GM23338 (cell line): ENCODE data around the gene SARM1. TPM values are rescaled to one million over a fixed set of nuclear protein-coding genes. Genes with fewer than 3 reads are reported as not detected.
A peak's percentile ranks its signal among the peaks of the same experiment; 100 is the strongest.

Experiments
- ATAC-seq: fragments of 200-7000 bp; cut with Tn5 transposase; 3 replicates; pipeline ENCODE4 v1.9.1; 2020
- DNase-seq: peaks from one replicate; pipeline ENCODE4 v3.0.0-alpha.2; 2015; ENCODE audit warnings: low spot score
- H2AFZ ChIP-seq: fragments of 200-600 bp; sonication (generic); 2 replicates; pipeline ENCODE4 v1.8.0; 2016; ENCODE audit warnings: antibody characterized with exemption, mild to moderate bottlenecking, moderate library complexity
- H3F3A ChIP-seq: fragments of 200-600 bp; sonication (generic); replicated peaks from 2 replicates; pipeline ENCODE4 v1.8.0; 2017; ENCODE audit warnings: antibody characterized with exemption, mixed run types, low read depth
- H3K27ac ChIP-seq: fragments of 200-600 bp; sonication (generic); 2 replicates; pipeline ENCODE4 v1.6.1; 2016; ENCODE audit warnings: low read depth
- H3K27me3 ChIP-seq: fragments of 200-600 bp; sonication (generic); 2 replicates; pipeline ENCODE4 v1.8.0; 2016; ENCODE audit warnings: mild to moderate bottlenecking, mixed run types, moderate library complexity; ENCODE audit not compliant: insufficient read depth
- H3K36me3 ChIP-seq: fragments of 200-600 bp; sonication (generic); 2 replicates; pipeline ENCODE4 v1.8.0; 2016; ENCODE audit warnings: mild to moderate bottlenecking; ENCODE audit not compliant: insufficient read depth
- H3K4me1 ChIP-seq: fragments of 200-600 bp; sonication (generic); 2 replicates; pipeline ENCODE4 v1.8.0; 2016; ENCODE audit warnings: mild to moderate bottlenecking, moderate library complexity; ENCODE audit not compliant: insufficient read depth
- H3K4me2 ChIP-seq: fragments of 200-600 bp; sonication (generic); 2 replicates; pipeline ENCODE4 v1.7.1; 2017; ENCODE audit warnings: mixed run types
- H3K4me3 ChIP-seq: fragments of 200-600 bp; sonication (generic); 2 replicates; pipeline ENCODE4 v1.6.1; 2016; ENCODE audit warnings: mixed run types
- H3K79me2 ChIP-seq: fragments of 200-600 bp; sonication (generic); replicated peaks from 2 replicates; pipeline ENCODE4 v1.8.0; 2017; ENCODE audit warnings: mild to moderate bottlenecking; ENCODE audit not compliant: insufficient read depth
- H3K9me2 ChIP-seq: fragments of 200-600 bp; sonication (generic); 2 replicates; pipeline ENCODE4 v1.8.0; 2017; ENCODE audit not compliant: insufficient read depth
- H4K20me1 ChIP-seq: fragments of 200-600 bp; sonication (generic); replicated peaks from 2 replicates; pipeline ENCODE4 v1.8.0; 2017; ENCODE audit warnings: mild to moderate bottlenecking; ENCODE audit not compliant: insufficient read depth
- H3K27ac Mint-ChIP-seq: 2 replicates; pipeline ENCODE4 v1.8.0; 2020; ENCODE audit warnings: inconsistent platforms, mild to moderate bottlenecking, moderate library complexity, mixed read lengths
- H3K27me3 Mint-ChIP-seq: 3 replicates; pipeline ENCODE4 v1.8.0; 2022; ENCODE audit warnings: low read depth, mild to moderate bottlenecking, moderate library complexity, mixed read lengths, inconsistent platforms; ENCODE audit not compliant: insufficient read depth, poor library complexity
- H3K36me3 Mint-ChIP-seq: 3 replicates; pipeline ENCODE4 v1.8.0; 2021; ENCODE audit warnings: low read depth, mild to moderate bottlenecking, inconsistent platforms, moderate library complexity, mixed read lengths
- H3K4me1 Mint-ChIP-seq: 3 replicates; pipeline ENCODE4 v1.8.0; 2020; ENCODE audit warnings: mild to moderate bottlenecking, inconsistent platforms, mixed read lengths
- H3K4me3 Mint-ChIP-seq: 3 replicates; pipeline ENCODE4 v1.8.0; 2021; ENCODE audit warnings: moderate library complexity, mild to moderate bottlenecking, inconsistent platforms, mixed read lengths
- H3K9me3 Mint-ChIP-seq: 3 replicates; pipeline ENCODE4 v1.8.0; 2020; ENCODE audit warnings: moderate library complexity, mild to moderate bottlenecking, inconsistent platforms, mixed read lengths
- EZH2 ChIP-seq: fragments of 200-600 bp; sonication (generic); IDR thresholded peaks from one replicate; pipeline ENCODE4 v1.8.0; 2017; ENCODE audit warnings: antibody characterized with exemption, mild to moderate bottlenecking, low read depth; ENCODE audit not compliant: unreplicated experiment
- EZH2phosphoT487 ChIP-seq: fragments of 200-600 bp; sonication (generic); IDR thresholded peaks from one replicate; pipeline ENCODE4 v1.8.1; 2018; ENCODE audit warnings: antibody characterized with exemption; ENCODE audit not compliant: unreplicated experiment
- JUNB ChIP-seq: IDR thresholded peaks from one replicate; pipeline ENCODE4 v1.6.1; 2016; ENCODE audit warnings: antibody characterized with exemption; ENCODE audit not compliant: unreplicated experiment
- NANOG ChIP-seq: IDR thresholded peaks from 2 replicates; pipeline ENCODE4 v1.6.1; 2016; ENCODE audit warnings: antibody characterized with exemption, borderline replicate concordance
- STAT1 ChIP-seq: IDR thresholded peaks from one replicate; pipeline ENCODE4 v1.6.1; 2016; ENCODE audit warnings: antibody characterized with exemption; ENCODE audit not compliant: unreplicated experiment
- ZNF114 ChIP-seq: fragments of 250-450 bp; sonication (Bioruptor Pico); IDR thresholded peaks from 2 replicates; pipeline ENCODE4 v1.5.0; 2020; ENCODE audit warnings: mild to moderate bottlenecking, moderate library complexity
- ZNF331 ChIP-seq: fragments of 250-450 bp; sonication (Bioruptor Pico); IDR thresholded peaks from 2 replicates; pipeline ENCODE4 v1.5.0; 2020; ENCODE audit warnings: low read depth, mild to moderate bottlenecking, moderate library complexity
- polyA plus RNA-seq: library from polyadenylated mRNA; unstranded; fragments of >200 nt; fragmentation: Nextera tagmentation; extraction: Ambion mirVana; gene quantifications from 2 replicates; pipeline ENCODE4 v1.2.1, GENCODE V29; 2016
- total RNA-seq: library from RNA; depleted of rRNA; stranded (reverse); fragments of >200 nt; shearing (Covaris generic); gene quantifications from 2 replicates; pipeline ENCODE4 v1.2.3, GENCODE V29; 2014
- TF ChIP-seq, protein P1 (sequence below): IDR thresholded peaks from one replicate; pipeline ENCODE4 v1.6.1; 2018; ENCODE audit warnings: antibody characterized with exemption; ENCODE audit not compliant: unreplicated experiment
- TF ChIP-seq, protein P2 (sequence below): IDR thresholded peaks from 2 replicates; pipeline ENCODE4 v1.6.1; 2016; ENCODE audit warnings: antibody characterized with exemption
- TF ChIP-seq, protein P3 (sequence below): fragments of 250-450 bp; sonication (Bioruptor Pico); IDR thresholded peaks from 2 replicates; pipeline ENCODE4 v1.5.0; 2020; ENCODE audit warnings: mild to moderate bottlenecking, moderate library complexity

The SARM1 gene
- total and polyA plus RNA-seq, 2 experiments from 2014 or later: 0.89 to 15.3 TPM

DNA sequence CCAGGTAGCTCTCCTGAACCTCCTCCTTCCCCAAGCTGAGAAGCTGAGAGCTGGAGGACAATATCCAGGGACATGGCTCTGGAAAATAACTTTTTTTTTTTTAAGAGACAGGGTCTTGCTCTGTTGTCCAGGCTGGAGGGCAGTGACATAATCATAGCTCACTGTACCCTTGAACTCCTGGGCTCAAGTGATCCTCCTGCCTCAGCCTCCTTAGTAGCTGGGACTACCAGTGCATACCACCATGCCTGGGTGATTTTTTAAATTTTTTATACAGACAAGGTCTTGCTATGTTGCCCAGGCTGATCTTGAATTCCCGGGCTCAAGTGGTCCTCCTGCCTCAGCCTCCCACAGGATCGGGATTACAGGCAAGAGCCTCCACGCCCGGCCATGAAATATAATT is 28.3 kb downstream of the SARM1 start:
- Mint-ChIP-seq H3K4me1 (peaks cover 43% of the 10 kb centered on the region), H3K4me3 (no peak overlapping the region), H3K9me3 (no peaks in the 10 kb centered on the region), H3K27me3 (peaks cover 20% of the 10 kb centered on the region), H3K36me3 (peaks cover 16% of the 10 kb centered on the region), H3K27ac (no peak overlapping the region)
- H2AFZ ChIP-seq: no peak overlapping the region
- no peaks in the 10 kb centered on the region for H3K79me2 ChIP-seq
- no peaks in the 10 kb centered on the region for H3F3A ChIP-seq
- H3K9me2 ChIP-seq: no peaks in the 10 kb centered on the region
- no peak overlapping the region for H3K4me2 ChIP-seq
- H3K36me3 ChIP-seq: no peaks in the 10 kb centered on the region
- peaks cover 33% of the 10 kb centered on the region for H3K4me1 ChIP-seq
- DNase-seq (no peak), ATAC-seq (no peak)
- no peak for TF ChIP-seq EZH2phosphoT487
- no peak for TF ChIP-seq EZH2
- TF ChIP-seq, protein P1, sequence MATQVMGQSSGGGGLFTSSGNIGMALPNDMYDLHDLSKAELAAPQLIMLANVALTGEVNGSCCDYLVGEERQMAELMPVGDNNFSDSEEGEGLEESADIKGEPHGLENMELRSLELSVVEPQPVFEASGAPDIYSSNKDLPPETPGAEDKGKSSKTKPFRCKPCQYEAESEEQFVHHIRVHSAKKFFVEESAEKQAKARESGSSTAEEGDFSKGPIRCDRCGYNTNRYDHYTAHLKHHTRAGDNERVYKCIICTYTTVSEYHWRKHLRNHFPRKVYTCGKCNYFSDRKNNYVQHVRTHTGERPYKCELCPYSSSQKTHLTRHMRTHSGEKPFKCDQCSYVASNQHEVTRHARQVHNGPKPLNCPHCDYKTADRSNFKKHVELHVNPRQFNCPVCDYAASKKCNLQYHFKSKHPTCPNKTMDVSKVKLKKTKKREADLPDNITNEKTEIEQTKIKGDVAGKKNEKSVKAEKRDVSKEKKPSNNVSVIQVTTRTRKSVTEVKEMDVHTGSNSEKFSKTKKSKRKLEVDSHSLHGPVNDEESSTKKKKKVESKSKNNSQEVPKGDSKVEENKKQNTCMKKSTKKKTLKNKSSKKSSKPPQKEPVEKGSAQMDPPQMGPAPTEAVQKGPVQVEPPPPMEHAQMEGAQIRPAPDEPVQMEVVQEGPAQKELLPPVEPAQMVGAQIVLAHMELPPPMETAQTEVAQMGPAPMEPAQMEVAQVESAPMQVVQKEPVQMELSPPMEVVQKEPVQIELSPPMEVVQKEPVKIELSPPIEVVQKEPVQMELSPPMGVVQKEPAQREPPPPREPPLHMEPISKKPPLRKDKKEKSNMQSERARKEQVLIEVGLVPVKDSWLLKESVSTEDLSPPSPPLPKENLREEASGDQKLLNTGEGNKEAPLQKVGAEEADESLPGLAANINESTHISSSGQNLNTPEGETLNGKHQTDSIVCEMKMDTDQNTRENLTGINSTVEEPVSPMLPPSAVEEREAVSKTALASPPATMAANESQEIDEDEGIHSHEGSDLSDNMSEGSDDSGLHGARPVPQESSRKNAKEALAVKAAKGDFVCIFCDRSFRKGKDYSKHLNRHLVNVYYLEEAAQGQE: no peak
- TF ChIP-seq NANOG: no peak
- TF ChIP-seq JUNB: no peak
- no peak for TF ChIP-seq ZNF331 (CRISPR knock-in tag)
- no peak for TF ChIP-seq ZNF114 (CRISPR knock-in tag)
- TF ChIP-seq, protein P2, sequence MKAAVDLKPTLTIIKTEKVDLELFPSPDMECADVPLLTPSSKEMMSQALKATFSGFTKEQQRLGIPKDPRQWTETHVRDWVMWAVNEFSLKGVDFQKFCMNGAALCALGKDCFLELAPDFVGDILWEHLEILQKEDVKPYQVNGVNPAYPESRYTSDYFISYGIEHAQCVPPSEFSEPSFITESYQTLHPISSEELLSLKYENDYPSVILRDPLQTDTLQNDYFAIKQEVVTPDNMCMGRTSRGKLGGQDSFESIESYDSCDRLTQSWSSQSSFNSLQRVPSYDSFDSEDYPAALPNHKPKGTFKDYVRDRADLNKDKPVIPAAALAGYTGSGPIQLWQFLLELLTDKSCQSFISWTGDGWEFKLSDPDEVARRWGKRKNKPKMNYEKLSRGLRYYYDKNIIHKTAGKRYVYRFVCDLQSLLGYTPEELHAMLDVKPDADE: no peak
- TF ChIP-seq STAT1: no peak
- H3K4me3 ChIP-seq: no peak overlapping the region
- H4K20me1 ChIP-seq: no peaks in the 10 kb centered on the region
- no peak overlapping the region for H3K27ac ChIP-seq
- H3K27me3 ChIP-seq: peaks cover 14% of the 10 kb centered on the region

DNA sequence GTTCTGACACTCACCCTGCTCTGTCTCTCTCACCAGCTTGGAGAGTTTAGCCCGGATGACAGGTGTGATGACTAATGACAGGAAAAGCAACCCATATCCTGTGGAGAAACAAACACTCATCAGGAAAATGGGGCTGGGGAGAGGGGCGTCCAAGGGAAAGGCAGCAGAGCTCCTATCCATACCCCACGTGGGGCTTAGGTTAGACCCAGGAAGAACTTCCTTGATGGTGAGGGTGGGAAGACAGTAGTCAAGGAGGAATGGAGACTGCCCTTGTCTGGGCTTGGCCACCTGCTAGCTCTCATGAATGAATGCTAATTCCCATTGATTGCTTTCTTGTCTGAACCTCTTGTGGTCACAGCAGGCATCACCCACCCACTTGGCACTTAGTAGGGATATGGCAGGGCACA is 30.7 kb downstream of the SARM1 start:
- Histone ChIP-seq H3K79me2 (no peaks in the 10 kb centered on the region), H3K4me3 (peak overlapping the region; percentile 23; the same call in 1 of the 2 replicates), H3K4me1 (peaks cover 50% of the 10 kb centered on the region), H3K27ac (no peak overlapping the region), H3K4me2 (peak overlapping the region; percentile 92), H3K27me3 (peaks cover 16% of the 10 kb centered on the region), H4K20me1 (no peaks in the 10 kb centered on the region), H3F3A (0 out of 2 replicates have a peak, but pooled peaks cover 7% of the 10 kb centered on the region), H2AFZ (no peak overlapping the region), H3K36me3 (no peaks in the 10 kb centered on the region), H3K9me2 (no peaks in the 10 kb centered on the region)
- Mint-ChIP-seq H3K4me3 (no peak overlapping the region; the same call in 2 of the 3 replicates), H3K27ac (no peak overlapping the region), H3K36me3 (peaks cover 16% of the 10 kb centered on the region), H3K9me3 (no peaks in the 10 kb centered on the region), H3K4me1 (peaks cover 52% of the 10 kb centered on the region), H3K27me3 (peaks cover 29% of the 10 kb centered on the region)
- peak; percentile 66 for DNase-seq
- ATAC-seq: peak; percentile 47
- no peak for TF ChIP-seq STAT1
- peak; percentile 93 for TF ChIP-seq NANOG
- TF ChIP-seq, protein P3, sequence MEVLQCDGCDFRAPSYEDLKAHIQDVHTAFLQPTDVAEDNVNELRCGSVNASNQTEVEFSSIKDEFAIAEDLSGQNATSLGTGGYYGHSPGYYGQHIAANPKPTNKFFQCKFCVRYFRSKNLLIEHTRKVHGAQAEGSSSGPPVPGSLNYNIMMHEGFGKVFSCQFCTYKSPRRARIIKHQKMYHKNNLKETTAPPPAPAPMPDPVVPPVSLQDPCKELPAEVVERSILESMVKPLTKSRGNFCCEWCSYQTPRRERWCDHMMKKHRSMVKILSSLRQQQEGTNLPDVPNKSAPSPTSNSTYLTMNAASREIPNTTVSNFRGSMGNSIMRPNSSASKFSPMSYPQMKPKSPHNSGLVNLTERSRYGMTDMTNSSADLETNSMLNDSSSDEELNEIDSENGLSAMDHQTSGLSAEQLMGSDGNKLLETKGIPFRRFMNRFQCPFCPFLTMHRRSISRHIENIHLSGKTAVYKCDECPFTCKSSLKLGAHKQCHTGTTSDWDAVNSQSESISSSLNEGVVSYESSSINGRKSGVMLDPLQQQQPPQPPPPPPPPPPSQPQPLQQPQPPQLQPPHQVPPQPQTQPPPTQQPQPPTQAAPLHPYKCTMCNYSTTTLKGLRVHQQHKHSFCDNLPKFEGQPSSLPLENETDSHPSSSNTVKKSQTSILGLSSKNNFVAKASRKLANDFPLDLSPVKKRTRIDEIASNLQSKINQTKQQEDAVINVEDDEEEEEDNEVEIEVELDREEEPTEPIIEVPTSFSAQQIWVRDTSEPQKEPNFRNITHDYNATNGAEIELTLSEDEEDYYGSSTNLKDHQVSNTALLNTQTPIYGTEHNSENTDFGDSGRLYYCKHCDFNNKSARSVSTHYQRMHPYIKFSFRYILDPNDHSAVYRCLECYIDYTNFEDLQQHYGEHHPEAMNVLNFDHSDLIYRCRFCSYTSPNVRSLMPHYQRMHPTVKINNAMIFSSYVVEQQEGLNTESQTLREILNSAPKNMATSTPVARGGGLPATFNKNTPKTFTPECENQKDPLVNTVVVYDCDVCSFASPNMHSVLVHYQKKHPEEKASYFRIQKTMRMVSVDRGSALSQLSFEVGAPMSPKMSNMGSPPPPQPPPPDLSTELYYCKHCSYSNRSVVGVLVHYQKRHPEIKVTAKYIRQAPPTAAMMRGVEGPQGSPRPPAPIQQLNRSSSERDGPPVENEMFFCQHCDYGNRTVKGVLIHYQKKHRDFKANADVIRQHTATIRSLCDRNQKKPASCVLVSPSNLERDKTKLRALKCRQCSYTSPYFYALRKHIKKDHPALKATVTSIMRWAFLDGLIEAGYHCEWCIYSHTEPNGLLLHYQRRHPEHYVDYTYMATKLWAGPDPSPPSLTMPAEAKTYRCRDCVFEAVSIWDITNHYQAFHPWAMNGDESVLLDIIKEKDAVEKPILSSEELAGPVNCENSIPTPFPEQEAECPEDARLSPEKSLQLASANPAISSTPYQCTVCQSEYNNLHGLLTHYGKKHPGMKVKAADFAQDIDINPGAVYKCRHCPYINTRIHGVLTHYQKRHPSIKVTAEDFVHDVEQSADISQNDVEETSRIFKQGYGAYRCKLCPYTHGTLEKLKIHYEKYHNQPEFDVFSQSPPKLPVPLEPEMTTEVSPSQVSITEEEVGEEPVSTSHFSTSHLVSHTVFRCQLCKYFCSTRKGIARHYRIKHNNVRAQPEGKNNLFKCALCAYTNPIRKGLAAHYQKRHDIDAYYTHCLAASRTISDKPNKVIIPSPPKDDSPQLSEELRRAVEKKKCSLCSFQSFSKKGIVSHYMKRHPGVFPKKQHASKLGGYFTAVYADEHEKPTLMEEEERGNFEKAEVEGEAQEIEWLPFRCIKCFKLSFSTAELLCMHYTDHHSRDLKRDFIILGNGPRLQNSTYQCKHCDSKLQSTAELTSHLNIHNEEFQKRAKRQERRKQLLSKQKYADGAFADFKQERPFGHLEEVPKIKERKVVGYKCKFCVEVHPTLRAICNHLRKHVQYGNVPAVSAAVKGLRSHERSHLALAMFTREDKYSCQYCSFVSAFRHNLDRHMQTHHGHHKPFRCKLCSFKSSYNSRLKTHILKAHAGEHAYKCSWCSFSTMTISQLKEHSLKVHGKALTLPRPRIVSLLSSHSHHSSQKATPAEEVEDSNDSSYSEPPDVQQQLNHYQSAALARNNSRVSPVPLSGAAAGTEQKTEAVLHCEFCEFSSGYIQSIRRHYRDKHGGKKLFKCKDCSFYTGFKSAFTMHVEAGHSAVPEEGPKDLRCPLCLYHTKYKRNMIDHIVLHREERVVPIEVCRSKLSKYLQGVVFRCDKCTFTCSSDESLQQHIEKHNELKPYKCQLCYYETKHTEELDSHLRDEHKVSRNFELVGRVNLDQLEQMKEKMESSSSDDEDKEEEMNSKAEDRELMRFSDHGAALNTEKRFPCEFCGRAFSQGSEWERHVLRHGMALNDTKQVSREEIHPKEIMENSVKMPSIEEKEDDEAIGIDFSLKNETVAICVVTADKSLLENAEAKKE: no peak
- TF ChIP-seq, protein P2: no peak
